ENCODE results near the gene ZNF362.

GRCh38 chr1:33349081-33349759, 92.9 kb downstream of the ZNF362 start:
- TF ChIP-seq PRDM4 (CRISPR knock-in tag; IDR thresholded peaks at IDR 0.05; ENCODE audit: borderline replicate concordance) (no peak), KLF11 (CRISPR knock-in tag; IDR thresholded peaks at IDR 0.05) (no peak), CTCF (CRISPR knock-in tag; IDR thresholded peaks at IDR 0.05) (no peak), POLR2AphosphoS5 (IDR thresholded peaks at IDR 0.05; ENCODE audit: low read depth, low read length) (no peak), POLR2A (IDR thresholded peaks at IDR 0.05; ENCODE audit: insufficient read depth in 1 of 2, low read depth in 2 of 2, low read length in 2 of 2) (no peak), HCFC1 (IDR thresholded peaks at IDR 0.05; ENCODE audit: low read depth, low read length) (no peak), TBL1XR1 (IDR thresholded peaks at IDR 0.05; ENCODE audit: borderline replicate concordance, low read length, partially characterized antibody) (no peak), ZNF781 (CRISPR knock-in tag; IDR thresholded peaks at IDR 0.05; ENCODE audit: borderline replicate concordance, not compliant biosample characterization) (no peak), MXD1 (CRISPR knock-in tag; IDR thresholded peaks at IDR 0.05) (no peak), RFX1 (IDR thresholded peaks at IDR 0.05) (no peak), ZNF501 (CRISPR knock-in tag; IDR thresholded peaks at IDR 0.05) (no peak), ZNF790 (CRISPR knock-in tag; IDR thresholded peaks at IDR 0.05; ENCODE audit: borderline replicate concordance) (no peak), JUND (CRISPR knock-in tag; IDR thresholded peaks at IDR 0.05) (no peak)
- TF ChIP-seq, protein P1, sequence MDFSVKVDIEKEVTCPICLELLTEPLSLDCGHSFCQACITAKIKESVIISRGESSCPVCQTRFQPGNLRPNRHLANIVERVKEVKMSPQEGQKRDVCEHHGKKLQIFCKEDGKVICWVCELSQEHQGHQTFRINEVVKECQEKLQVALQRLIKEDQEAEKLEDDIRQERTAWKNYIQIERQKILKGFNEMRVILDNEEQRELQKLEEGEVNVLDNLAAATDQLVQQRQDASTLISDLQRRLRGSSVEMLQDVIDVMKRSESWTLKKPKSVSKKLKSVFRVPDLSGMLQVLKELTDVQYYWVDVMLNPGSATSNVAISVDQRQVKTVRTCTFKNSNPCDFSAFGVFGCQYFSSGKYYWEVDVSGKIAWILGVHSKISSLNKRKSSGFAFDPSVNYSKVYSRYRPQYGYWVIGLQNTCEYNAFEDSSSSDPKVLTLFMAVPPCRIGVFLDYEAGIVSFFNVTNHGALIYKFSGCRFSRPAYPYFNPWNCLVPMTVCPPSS (IDR thresholded peaks at IDR 0.05): no peak

All from HepG2 (cell line).